Subcutaneous adipose tissue (tissue), 4 donors: ENCODE data around the gene UGGT2. TPM values are rescaled to one million over a fixed set of nuclear protein-coding genes. Genes with fewer than 3 reads are reported as not detected.

Experiments used
- small RNA-seq: library from RNA; depleted of rRNA; stranded (forward); fragments of <200 nt; gene quantifications from one replicate; pipeline ENCODE3, GENCODE V24; 2016
- total RNA-seq, 4 donors: library from RNA; depleted of rRNA; stranded (reverse); fragments of >200 nt; gene quantifications; one replicate each; pipeline ENCODE4 v1.1.0, GENCODE V29; 2016
- TF ChIP-seq, protein P1 (sequence below): fragments of 450-650 bp; IDR thresholded peaks from one replicate; pipeline ENCODE4 v1.5.1; 2016; ENCODE audit warnings: low read depth, mild to moderate bottlenecking, control low read depth, antibody characterized with exemption, moderate library complexity

The UGGT2 gene
- total RNA-seq, 4 donors from 2014 or later: 59.7 to 90.8 (median 70.4) TPM

DNA sequence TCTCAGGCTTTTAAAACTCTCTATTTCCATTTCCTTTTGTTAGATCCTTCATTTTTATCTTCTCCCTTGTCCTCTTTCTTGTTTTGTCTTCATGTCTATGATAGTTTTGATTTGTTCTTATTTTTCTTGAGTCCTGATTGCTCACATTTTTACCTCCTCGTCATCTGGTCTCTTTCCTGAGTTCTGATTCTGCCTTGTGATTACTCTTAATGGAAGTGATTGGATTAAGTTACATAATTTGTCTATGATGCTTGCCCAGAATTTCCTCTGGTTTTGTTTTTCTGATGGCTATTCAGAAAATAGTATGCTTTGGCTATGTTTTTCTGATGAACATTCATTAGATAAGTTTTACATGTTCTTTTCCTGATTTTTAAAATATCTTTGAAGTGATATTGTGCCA is 273.7 kb downstream of the UGGT2 start:
- TF ChIP-seq, protein P1, sequence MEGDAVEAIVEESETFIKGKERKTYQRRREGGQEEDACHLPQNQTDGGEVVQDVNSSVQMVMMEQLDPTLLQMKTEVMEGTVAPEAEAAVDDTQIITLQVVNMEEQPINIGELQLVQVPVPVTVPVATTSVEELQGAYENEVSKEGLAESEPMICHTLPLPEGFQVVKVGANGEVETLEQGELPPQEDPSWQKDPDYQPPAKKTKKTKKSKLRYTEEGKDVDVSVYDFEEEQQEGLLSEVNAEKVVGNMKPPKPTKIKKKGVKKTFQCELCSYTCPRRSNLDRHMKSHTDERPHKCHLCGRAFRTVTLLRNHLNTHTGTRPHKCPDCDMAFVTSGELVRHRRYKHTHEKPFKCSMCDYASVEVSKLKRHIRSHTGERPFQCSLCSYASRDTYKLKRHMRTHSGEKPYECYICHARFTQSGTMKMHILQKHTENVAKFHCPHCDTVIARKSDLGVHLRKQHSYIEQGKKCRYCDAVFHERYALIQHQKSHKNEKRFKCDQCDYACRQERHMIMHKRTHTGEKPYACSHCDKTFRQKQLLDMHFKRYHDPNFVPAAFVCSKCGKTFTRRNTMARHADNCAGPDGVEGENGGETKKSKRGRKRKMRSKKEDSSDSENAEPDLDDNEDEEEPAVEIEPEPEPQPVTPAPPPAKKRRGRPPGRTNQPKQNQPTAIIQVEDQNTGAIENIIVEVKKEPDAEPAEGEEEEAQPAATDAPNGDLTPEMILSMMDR: no peak

DNA sequence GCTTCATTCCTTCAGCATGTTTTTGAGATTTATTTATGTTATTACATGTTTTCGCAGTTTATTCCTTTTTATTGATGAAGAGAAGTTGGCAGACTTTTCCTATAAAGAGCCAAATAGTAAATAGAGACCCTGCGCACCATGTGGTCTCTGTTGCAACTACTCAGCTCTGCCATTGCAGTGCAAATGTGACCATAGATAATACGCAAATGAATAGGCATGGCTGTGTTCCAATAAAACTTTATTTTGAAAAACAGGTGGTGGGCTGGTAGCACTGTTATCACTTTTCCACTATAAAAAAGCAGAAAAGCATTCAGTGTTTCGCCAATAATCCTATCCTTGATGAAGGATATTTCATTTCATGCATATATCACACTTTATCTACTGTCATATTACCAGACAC is 281.3 kb downstream of the UGGT2 start:
- TF ChIP-seq, protein P1: no peak

DNA sequence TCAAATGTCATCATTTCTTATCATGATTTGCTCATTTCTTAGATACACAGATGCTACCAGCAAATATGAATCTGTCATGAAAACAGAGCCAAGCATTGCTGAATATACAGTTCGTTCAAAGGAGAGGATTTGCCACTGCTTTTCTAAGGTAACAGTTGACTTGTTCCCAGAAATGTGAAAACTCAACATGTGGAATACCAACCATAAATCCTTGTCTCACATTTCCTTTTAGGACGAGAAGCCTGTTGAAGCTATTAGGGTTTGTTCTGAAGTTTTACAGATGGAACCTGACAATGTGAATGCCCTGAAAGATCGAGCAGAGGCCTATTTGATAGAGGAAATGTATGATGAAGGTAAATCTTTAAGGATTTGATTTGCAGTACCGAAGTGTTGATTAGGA is 289.6 kb downstream of the UGGT2 start:
- TF ChIP-seq, protein P1: no peak

DNA sequence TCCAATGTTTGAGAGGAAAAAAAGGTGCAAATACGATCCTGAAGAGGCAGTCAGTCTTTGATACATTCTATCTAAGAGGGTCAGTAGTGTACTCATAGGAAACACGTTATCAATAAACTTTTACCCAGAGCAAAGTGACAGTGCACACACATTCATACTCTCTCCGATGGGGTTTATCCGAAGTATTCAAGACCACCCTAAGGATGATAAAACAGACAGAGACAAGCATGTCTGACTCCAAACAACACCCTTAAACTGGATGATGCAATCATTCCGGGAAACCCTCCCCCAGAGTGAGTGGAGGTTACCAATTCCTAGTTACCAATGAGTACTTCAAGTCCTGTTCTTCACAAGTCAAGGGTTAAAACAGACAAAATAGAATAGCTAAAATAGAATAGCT is 297.1 kb downstream of the UGGT2 start:
- TF ChIP-seq, protein P1: no peak

DNA sequence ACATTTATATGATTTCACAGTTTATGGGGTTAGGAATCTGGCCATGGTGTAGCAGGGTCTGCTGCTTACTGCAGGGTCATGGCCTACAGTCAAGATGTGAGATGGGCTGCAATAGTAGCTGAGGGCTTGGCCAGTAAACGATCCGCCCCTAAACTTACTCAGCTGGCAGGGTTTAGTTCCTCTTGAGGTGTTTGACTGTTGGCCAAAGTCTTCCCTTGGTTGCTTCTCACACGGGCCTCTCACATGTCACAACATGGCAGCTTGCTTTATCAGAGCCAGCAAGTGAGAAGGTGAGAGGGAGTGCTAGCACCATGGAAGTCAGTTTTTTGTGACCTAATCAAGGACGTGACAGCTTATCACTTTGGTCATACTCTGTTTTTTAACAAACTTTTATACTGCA is 299.1 kb downstream of the UGGT2 start:
- TF ChIP-seq, protein P1: no peak

DNA sequence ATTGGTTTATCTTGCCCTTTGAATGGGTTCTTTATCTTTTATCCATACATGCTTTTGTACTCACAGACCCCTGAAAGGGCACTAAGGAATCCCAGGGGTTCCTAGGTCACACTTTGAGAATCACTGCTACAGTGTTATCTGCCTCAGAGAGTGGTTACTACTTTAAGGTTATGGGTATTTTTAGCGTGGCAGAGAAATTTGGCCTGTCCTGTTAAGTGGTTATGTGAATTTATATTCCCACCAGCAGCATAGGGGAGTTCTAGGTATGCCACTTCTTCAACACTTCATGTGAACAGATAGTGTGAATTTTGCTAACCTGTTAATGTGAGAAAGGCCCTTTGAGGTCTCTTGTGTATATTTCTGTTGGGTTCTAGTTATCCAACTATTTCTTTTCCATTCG is 300.5 kb downstream of the UGGT2 start:
- TF ChIP-seq, protein P1: no peak

Small RNA genes within 50 kb of the gene (small RNA-seq; reads per million reads assigned to genes)
- not detected for gene HMGN1P24

Other genes with a start within 250 kb of the UGGT2 start
- 1 to 10 TPM in 2 of 4 donors, under 1 TPM in 2; 0.33 to 1.3 (median 0.99) TPM for gene HS6ST3, start 36.7 kb upstream of the UGGT2 start, total RNA-seq